Fibroblast of peridontal ligament (primary cell): ENCODE measurements around the gene FCN3.
"Not testable (repeated sequence)": the region's sequence is repeated elsewhere in the genome, so short reads cannot be mapped to it uniquely, and the experiment has no call there.

Experiments
- DNase-seq: peaks from one replicate; pipeline ENCODE4 v3.0.0-alpha.2; 2010; ENCODE audit errors: extremely low read depth

FCN3 gene

GRCh38 chr1:27399251-27400025, 24.8 kb upstream of the FCN3 start:
- DNase-seq, result no peak

- DNase-seq, result no peak
These were observed 24.0 kb upstream of the FCN3 start for GRCh38 chr1:27398405-27399149.

GRCh38 chr1:27397749-27398148, 23.1 kb upstream of the FCN3 start:
- no peak for DNase-seq

- no peak for DNase-seq
These were observed 22.5 kb upstream of the FCN3 start for GRCh38 chr1:27397110-27397509.

DNA sequence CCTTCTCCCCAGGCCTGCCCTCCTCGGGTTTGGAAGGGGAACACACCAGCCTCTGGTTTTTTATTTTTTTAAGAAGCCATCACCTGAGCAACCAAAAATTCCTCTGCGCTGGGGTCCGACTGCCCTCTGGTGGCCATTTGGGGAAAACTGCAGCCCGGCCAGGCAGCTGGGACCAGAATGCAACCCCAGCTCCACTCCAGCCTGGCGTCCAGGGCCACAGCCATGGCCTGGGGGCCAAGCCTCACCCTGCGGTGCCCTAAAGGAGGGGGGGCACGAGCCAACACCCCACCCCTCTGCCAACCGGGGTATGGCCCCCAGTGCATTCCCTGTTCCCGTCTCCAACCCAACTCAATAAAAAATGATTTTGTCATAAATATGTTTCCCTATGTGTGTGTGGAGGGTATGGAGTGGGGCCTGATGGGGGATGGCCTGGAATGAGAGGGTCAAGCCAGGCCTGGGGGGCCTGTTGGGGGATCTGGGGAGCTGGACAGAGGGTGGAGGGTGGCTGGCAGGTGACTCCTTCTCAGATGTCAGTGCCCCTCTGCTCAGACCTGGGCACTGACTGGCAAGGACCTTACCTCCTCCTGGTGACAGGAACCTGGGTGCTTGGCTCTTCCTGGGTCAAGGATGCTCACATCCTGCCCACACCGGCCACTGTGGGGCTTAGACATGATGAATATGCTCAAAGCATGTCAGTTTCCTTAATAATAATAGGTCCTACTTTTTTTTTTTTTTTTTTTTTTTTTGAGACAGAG, 21.0 kb upstream of the FCN3 start:
- DNase-seq, result peak; percentile 77

DNA sequence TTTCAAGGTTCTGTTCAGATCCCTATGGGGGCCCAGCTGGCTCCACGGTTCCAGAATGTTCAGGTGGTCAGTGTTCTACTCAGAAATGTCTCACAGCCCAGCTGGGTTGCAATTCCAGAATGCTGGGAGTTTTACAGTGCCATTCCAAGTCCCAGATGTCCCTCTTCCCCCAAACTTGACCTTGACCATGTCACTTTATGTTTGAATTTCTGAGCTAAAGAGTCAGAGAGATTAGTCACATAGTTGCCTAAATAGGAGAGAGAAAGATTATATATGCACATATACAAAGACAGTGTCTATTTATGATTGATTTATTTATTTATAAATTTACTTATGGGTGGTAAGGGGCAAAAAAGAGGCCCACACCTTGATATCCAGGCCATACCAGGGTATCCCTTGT, 20.3 kb upstream of the FCN3 start:
- DNase-seq, result peak; percentile 16

DNA sequence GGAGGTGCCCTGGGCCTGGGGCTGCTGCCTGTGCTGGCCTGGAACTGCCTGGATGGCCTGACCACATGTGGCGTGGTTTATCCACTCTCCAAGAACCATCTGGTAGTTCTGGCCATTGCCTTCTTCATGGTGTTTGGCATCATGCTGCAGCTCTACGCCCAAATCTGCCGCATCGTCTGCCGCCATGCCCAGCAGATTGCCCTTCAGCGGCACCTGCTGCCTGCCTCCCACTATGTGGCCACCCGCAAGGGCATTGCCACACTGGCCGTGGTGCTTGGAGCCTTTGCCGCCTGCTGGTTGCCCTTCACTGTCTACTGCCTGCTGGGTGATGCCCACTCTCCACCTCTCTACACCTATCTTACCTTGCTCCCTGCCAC, 19.6 kb upstream of the FCN3 start:
- DNase-seq, result no peak

GRCh38 chr1:27393641-27394281, 19.1 kb upstream of the FCN3 start:
- no peak for DNase-seq

DNA sequence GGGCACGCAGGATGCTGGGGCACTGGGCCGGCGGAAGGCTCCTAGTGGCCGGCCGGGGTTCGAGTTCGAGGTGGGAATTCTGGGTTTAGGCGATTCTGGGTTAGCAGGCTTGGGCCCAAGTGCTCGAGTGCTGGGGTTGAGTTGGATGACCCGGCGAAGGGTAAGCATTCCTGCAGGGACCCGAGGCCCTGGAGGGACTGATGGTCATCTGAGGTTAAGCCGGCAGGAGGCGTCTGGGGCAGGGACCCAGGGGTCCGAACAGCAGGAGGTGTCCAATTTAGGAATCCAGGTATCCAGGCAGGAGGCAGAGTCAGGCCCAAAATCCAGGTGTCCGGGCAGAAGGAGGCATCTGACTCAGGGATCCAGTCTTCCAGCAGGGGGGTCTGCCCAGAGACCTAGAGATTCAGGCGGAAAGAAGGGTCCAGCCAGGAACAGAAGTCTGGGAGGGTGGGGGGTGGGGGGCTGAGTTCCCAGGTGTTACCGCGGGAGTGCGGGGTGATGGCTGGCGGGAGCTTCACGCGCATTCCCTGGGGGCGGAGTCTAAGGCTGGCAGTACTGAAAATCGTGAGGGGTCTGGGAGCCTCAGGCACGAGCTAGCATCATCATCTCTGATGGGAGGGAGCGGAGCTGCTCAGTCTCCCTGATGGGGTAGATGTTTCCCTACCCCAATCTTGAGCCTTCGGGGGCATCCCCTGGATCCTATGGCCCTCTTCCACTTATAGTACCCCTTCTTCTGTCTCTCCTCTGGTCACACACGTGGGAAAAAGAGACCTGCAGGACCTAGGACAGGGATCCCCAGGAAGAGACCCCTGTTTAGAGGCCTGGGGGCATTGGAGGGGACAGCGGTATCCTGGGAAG, 18.4 kb upstream of the FCN3 start:
- DNase-seq, result no peak

DNA sequence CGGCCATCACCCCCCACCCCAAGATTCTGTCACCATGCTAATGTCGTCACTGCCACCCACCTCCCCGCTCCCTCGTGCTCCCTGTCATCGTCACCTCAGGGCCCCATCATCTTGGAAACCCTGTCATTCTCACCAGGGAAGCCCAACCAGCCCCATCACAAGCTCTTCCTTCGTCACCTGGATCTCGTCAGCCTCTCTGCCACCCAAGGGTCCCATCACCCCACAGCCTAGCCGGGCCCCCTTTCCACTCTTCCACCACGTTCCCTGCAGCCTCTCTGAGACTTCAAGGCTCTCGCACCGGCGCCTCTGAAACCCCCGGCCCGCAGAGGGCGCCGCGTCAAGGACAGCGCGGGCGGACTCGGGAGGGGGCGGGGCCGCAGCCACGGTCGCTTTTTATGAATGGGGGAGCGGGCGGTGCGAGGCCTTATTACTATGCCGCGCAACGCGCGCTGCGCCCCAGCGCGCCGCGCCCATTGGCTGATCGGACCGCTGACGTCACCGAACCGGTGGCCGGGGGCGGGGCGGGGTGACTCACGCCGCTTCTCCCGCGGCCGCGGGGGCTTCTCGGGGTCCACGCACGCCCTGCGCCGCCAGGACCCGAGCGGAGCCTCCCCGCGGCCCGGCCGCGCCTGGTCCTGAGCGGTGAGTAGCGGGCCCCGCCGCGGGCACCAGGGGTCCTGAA, 17.6 kb upstream of the FCN3 start, which contains the start of gene GPR3:
Gene GPR3 (plus strand): TSS at position 527 of the 682 bp plus-strand sequence. CDS start 1,177 bp downstream, outside the sequence.
- peak; percentile 82 for DNase-seq

DNA sequence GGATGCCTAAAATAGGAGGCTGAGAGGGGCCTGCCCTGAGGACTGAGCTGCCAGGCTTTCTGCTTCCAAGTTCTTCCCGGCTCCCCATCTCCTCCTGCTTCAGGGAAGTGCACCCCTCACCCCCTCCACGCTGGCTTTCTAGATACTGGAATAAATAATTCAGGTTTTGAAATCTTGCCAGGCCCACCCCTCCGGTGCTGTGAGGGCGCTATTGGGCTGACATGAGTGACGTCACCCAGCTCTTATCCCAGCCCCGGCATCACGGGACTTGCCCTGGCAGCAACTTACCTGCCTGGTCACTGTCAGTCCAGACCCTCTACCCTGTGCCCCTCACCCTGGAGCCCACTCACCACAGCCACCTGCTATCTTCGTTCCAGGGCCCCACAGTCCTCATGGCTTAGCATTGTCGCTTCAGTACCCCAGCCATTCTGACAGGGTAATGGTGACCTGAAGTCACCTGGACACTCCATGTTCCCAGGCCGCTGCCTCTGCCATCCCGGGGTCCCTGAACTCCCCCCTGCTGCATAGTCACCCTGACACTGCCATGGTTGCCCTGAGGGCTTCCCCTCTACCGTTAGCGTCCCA, 17.0 kb upstream of the FCN3 start:
- DNase-seq, result peak; percentile 44

DNA sequence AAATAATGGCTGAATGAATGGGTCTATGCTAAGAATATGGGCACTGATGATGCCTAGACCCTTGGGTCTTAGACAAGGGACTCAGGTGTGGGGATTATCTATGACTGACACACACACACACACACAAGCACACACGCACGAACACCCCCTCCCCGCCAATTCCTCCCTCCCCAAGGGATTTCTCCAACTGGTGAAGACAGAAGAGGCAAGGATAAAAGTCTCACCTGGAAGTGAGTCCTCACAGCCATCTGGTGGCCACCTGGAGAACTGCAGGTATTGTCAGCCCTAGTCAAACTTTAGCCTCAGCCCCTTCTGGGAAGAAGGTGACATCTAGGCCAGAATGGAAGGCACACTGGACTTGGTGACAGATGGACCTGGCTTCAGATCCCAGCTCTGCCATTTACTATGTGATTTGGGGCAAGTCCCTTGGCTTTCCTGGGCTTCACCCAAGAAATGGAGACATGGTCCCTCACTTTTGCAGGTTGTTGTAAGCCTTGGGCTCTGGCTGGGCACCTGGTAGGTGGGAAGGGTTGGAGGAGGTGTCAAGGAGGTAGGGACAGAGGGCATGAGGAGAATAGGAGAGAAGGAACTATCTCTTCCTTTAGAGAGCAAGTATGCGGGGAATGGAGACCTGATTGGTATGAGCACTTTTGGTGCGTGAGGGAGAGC, 13.8 kb upstream of the FCN3 start:
- DNase-seq, result peak; percentile 28

DNA sequence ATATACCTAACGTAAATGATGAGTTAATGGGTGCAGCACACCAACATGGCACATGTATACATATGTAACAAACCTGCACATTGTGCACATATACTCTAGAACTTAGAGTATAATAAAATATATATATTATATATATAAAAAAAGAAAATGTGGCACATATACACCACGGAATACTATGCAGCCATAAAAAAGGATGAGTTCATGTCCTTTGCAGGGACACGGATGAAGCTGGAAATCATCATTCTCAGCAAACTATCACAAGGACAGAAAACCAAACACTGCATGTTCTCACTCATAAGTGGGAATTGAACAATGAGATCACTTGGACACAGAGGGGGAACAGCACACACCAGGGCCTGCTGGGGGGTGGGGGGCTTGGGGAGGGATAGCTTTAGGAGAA, 10.2 kb upstream of the FCN3 start:
- not testable (repeated sequence) for DNase-seq

- no peak for DNase-seq
These were observed 9.0 kb upstream of the FCN3 start for GRCh38 chr1:27383661-27384060.

- DNase-seq, result no peak
These were observed 8.5 kb upstream of the FCN3 start, which contains the start of gene CD164L2 for GRCh38 chr1:27383039-27383605. CD164L2 (minus strand) TSS chr1:27383333; CDS start chr1:27383239, 94 bp downstream.

- DNase-seq, result no peak
These were observed 7.5 kb upstream of the FCN3 start for GRCh38 chr1:27381969-27382762.

DNA sequence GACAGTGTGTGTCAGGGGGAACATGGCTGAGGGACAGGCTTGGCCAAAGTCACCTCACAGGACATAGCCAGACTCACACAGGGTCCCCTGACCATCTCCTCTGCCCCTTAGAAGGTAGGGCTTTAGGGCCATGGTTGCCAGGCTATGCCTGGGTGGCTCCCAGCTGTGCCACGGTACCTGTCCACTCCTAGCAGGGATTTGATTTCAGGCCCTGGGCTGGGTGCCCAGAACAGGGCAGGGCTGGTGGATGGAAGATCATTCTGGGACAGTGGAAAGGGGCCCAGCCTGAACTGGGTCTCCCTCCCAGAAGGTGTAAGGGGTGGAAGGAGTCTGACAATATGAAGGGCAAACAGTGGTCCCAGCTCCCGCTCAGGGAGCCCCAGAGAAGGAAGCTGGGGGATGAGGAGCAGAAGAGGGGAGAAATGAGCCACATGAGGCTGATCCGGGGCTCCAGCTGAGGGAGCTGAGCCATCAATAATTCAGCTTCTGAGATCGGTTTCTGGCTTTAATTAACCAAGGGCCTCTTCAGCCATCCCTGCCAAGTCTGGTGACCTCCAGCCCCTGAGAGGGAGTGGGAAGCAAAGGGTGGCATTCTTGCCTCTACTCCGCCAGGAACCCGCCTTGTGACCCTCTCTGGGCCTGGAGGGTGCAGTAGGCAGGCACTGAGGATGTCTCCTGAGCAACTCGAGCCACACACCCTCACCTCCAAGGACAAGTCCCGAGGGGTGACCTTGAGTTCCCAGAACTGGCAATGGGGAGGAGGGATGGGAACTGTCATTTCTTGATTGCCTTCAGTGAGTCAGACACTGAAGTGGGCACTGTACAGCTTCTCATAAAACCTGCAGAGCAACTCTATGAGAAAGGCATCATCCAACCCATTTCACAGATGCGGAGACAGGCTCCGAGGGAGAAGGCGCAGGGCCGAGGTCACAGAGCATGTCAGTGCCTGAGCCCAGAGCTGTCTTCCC, 6.4 kb upstream of the FCN3 start:
- DNase-seq, result peak; percentile 53
